Endothelial cell of umbilical vein (primary cell): ENCODE measurements around the gene KBTBD13.

Experiments used
- EZH2 ChIP-seq: IDR thresholded peaks from 2 replicates; pipeline ENCODE4 v1.6.1; 2012; ENCODE audit warnings: borderline replicate concordance, low read depth, mild to moderate bottlenecking, moderate library complexity, low read length, inconsistent platforms; ENCODE audit not compliant: severe bottlenecking
- GATA2 ChIP-seq: IDR thresholded peaks from 2 replicates; pipeline ENCODE4 v1.7.0; 2011; ENCODE audit warnings: low read depth, mild to moderate bottlenecking, moderate library complexity, mixed read lengths, low read length; ENCODE audit not compliant: insufficient read length, insufficient read depth
- JUN ChIP-seq: IDR thresholded peaks from 2 replicates; pipeline ENCODE4 v1.6.1; 2011; ENCODE audit warnings: borderline replicate concordance, low read depth; ENCODE audit not compliant: insufficient read length, insufficient read depth
- MYC ChIP-seq: IDR thresholded peaks from one replicate; pipeline ENCODE4 v1.6.1; 2011; ENCODE audit warnings: mild to moderate bottlenecking, low read depth, low read length
- POLR2A ChIP-seq: IDR thresholded peaks from 2 replicates; pipeline ENCODE4 v1.6.1; 2012; ENCODE audit warnings: low read depth, mild to moderate bottlenecking, control low read depth, low read length
- POLR2AphosphoS5 ChIP-seq: IDR thresholded peaks from 2 replicates; pipeline ENCODE4 v1.6.1; 2012; ENCODE audit warnings: low read depth, mild to moderate bottlenecking, control low read depth, low read length, moderate library complexity; ENCODE audit not compliant: insufficient read depth
- TF ChIP-seq, protein P1 (sequence below), 2 donors: IDR thresholded peaks; 1 replicate in 1 of 2; 2 replicates in 1 of 2; pipeline ENCODE4 v1.5.1; 2011; ENCODE audit warnings: low read length in 2 of 2, mild to moderate bottlenecking in 2 of 2, moderate library complexity in 2 of 2, control low read depth in 1 of 2, inconsistent platforms in 1 of 2, low read depth in 1 of 2; ENCODE audit not compliant: insufficient read depth in 1 of 2; ENCODE audit errors: extremely low read depth in 1 of 2
- TF ChIP-seq, protein P2 (sequence below): IDR thresholded peaks from 2 replicates; pipeline ENCODE4 v1.6.1; 2011; ENCODE audit not compliant: insufficient read depth, insufficient read length

DNA sequence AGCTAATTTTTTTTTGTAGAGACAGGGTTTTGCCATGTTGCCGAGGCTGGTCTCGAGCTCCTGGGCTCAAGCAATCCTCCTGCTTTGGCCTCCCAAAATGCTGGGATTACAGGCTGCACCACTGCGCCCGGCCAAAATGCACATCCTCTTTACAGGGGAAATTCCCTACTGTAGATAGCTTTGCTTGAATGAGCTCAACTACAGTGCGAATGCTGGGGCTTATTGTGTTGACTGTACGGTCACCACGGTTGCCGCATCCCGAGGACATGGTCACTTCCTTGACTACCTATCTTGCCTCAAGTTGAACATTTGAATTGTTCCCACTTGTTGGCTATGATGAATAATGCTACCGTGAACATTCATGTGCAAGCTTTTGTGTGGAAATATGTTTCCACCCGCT, 41.8 kb upstream of the KBTBD13 start:
- TF ChIP-seq, protein P1, sequence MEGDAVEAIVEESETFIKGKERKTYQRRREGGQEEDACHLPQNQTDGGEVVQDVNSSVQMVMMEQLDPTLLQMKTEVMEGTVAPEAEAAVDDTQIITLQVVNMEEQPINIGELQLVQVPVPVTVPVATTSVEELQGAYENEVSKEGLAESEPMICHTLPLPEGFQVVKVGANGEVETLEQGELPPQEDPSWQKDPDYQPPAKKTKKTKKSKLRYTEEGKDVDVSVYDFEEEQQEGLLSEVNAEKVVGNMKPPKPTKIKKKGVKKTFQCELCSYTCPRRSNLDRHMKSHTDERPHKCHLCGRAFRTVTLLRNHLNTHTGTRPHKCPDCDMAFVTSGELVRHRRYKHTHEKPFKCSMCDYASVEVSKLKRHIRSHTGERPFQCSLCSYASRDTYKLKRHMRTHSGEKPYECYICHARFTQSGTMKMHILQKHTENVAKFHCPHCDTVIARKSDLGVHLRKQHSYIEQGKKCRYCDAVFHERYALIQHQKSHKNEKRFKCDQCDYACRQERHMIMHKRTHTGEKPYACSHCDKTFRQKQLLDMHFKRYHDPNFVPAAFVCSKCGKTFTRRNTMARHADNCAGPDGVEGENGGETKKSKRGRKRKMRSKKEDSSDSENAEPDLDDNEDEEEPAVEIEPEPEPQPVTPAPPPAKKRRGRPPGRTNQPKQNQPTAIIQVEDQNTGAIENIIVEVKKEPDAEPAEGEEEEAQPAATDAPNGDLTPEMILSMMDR (IDR thresholded peaks at IDR 0.05; ENCODE audit: extremely low read depth in 1 of 2, insufficient read depth in 1 of 2, low read depth in 1 of 2, low read length in 2 of 2) = no peak
- TF ChIP-seq, protein P2, sequence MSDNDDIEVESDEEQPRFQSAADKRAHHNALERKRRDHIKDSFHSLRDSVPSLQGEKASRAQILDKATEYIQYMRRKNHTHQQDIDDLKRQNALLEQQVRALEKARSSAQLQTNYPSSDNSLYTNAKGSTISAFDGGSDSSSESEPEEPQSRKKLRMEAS = no peak
- TF ChIP-seq POLR2AphosphoS5 (no peak), EZH2 (no peak), POLR2A (no peak), JUN (no peak), GATA2 (no peak), MYC (no peak)
